ENCODE results near the gene IKBIP.

DNA sequence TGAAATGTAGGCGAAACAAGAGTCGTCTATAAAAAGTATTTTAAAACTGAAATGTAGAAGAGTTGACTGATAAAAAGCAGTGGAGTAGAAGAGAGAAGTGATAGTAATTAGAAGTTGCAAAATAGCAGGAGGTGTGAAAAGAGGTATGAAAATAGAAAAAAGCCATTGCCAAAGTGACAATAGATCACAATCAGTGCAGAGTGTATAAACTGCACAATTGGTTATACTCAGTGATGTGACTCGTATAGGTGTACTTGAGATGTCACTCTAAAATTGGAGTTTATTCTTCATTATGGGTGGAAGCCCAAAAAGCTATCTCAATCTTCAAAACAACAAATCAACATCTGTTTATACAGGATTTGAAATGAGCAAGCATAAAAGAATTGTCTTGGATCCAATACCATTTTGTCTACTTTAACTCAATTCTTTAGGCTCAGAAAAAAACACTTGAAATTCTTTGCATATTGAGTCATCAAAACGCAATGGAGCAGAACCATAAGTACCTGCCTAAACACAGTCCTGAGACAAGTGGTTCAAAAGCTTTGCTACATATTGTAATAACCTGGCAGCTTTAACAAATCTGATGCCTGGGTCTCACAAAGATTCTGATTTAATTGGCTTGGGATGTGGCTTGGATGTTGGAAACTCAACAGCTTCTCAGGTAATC, 8.8 kb downstream of the IKBIP start:
- no peak for TF ChIP-seq EZH2 (optimal IDR thresholded peaks at IDR 0.05; ENCODE audit: low read depth, low read length)
- TF ChIP-seq, protein P1, sequence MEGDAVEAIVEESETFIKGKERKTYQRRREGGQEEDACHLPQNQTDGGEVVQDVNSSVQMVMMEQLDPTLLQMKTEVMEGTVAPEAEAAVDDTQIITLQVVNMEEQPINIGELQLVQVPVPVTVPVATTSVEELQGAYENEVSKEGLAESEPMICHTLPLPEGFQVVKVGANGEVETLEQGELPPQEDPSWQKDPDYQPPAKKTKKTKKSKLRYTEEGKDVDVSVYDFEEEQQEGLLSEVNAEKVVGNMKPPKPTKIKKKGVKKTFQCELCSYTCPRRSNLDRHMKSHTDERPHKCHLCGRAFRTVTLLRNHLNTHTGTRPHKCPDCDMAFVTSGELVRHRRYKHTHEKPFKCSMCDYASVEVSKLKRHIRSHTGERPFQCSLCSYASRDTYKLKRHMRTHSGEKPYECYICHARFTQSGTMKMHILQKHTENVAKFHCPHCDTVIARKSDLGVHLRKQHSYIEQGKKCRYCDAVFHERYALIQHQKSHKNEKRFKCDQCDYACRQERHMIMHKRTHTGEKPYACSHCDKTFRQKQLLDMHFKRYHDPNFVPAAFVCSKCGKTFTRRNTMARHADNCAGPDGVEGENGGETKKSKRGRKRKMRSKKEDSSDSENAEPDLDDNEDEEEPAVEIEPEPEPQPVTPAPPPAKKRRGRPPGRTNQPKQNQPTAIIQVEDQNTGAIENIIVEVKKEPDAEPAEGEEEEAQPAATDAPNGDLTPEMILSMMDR (IDR thresholded peaks at IDR 0.05; ENCODE audit: low read length): no peak
